BE2C (cell line): Measurements from ENCODE around the gene LAMTOR1. TPM values are rescaled to one million over a fixed set of nuclear protein-coding genes. Genes with fewer than 3 reads are reported as not detected.
A peak's percentile ranks its signal among the peaks of the same experiment; 100 is the strongest.
"Not testable (repeated sequence)": the region's sequence is repeated elsewhere in the genome, so short reads cannot be mapped to it uniquely, and the experiment has no call there.

Experiments
- DNase-seq: peaks from one replicate; pipeline ENCODE4 v3.0.0-alpha.2; 2020
- H3K27me3 ChIP-seq: fragments of 250-450 bp; sonication (Bioruptor Pico); 2 replicates; pipeline ENCODE4 v1.5.1; 2020; ENCODE audit warnings: mild to moderate bottlenecking
- H3K36me3 ChIP-seq: fragments of 250-450 bp; sonication (Bioruptor Pico); 2 replicates; pipeline ENCODE4 v1.5.1; 2020; ENCODE audit warnings: mild to moderate bottlenecking
- H3K4me1 ChIP-seq: fragments of 250-450 bp; sonication (Bioruptor Pico); 2 replicates; pipeline ENCODE4 v1.5.1; 2020
- H3K4me3 ChIP-seq: 2 replicates; pipeline ENCODE4 v1.5.1; 2011; ENCODE audit warnings: low read depth, low read length
- H3K9me3 ChIP-seq: fragments of 250-450 bp; sonication (Bioruptor Pico); 2 replicates; pipeline ENCODE4 v1.5.1; 2020
- CTCF ChIP-seq: IDR thresholded peaks from 2 replicates; pipeline ENCODE4 v1.5.1; 2012; ENCODE audit warnings: mild to moderate bottlenecking, low read depth, low read length
- polyA plus RNA-seq: library from polyadenylated mRNA; unstranded; fragments of >200 nt; gene quantifications from one replicate; pipeline ENCODE4 v1.2.1, GENCODE V29; 2012; ENCODE audit warnings: low read depth, missing spikeins; ENCODE audit not compliant: insufficient read length, insufficient read depth

Gene LAMTOR1
- 282 TPM for polyA plus RNA-seq

- no peaks in the 10 kb centered on the region for H3K9me3 ChIP-seq
- peaks cover 6% of the 10 kb centered on the region; the same call in 1 of the 2 replicates for H3K4me1 ChIP-seq
- H3K27me3 ChIP-seq: no peaks in the 10 kb centered on the region
- H3K4me3 ChIP-seq: peak within 1 kb of the TSS; percentile 95
- peak; percentile 100 for DNase-seq
- peaks cover 12% of the 10 kb centered on the region for H3K36me3 ChIP-seq
- TF ChIP-seq CTCF: peak; percentile 53
Observed at GRCh38 chr11:72102946-72103753, at the start of gene LAMTOR1. LAMTOR1 (minus strand) TSS chr11:72103297; CDS start chr11:72103224, 73 bp downstream.

- H3K4me3 ChIP-seq: no peak overlapping the region
- no peak for TF ChIP-seq CTCF
- H3K9me3 ChIP-seq: no peaks in the 10 kb centered on the region
- no peaks in the 10 kb centered on the region for H3K36me3 ChIP-seq
- H3K27me3 ChIP-seq: no peaks in the 10 kb centered on the region
- DNase-seq: no peak
- H3K4me1 ChIP-seq: peaks cover 5% of the 10 kb centered on the region
Observed at GRCh38 chr11:72150882-72151281, 47.8 kb upstream of the LAMTOR1 start.

- H3K4me1 ChIP-seq: no peaks in the 10 kb centered on the region
- no peaks in the 10 kb centered on the region for H3K27me3 ChIP-seq
- no peak for TF ChIP-seq CTCF
- H3K9me3 ChIP-seq: no peaks in the 10 kb centered on the region
- H3K36me3 ChIP-seq: no peaks in the 10 kb centered on the region
- DNase-seq: no peak
- no peak overlapping the region for H3K4me3 ChIP-seq
Observed at GRCh38 chr11:72146625-72147024, 43.5 kb upstream of the LAMTOR1 start.

GRCh38 chr11:72144807-72145565 lies 41.9 kb upstream of the LAMTOR1 start:
- no peak for DNase-seq
- no peak for TF ChIP-seq CTCF
- no peaks in the 10 kb centered on the region for H3K36me3 ChIP-seq
- H3K4me3 ChIP-seq: no peak overlapping the region
- H3K27me3 ChIP-seq: no peaks in the 10 kb centered on the region
- no peaks in the 10 kb centered on the region for H3K4me1 ChIP-seq
- no peaks in the 10 kb centered on the region for H3K9me3 ChIP-seq

GRCh38 chr11:72142543-72142942 lies 39.4 kb upstream of the LAMTOR1 start:
- not testable (repeated sequence) for H3K4me1 ChIP-seq, H3K27me3 ChIP-seq, H3K4me3 ChIP-seq, H3K9me3 ChIP-seq, H3K36me3 ChIP-seq, DNase-seq

GRCh38 chr11:72142086-72142485 lies 39.0 kb upstream of the LAMTOR1 start:
- DNase-seq, H3K36me3 ChIP-seq, H3K4me3 ChIP-seq, H3K4me1 ChIP-seq, H3K27me3 ChIP-seq, H3K9me3 ChIP-seq: not testable (repeated sequence)

- Histone ChIP-seq H3K4me1 (no peaks in the 10 kb centered on the region), H3K36me3 (no peaks in the 10 kb centered on the region), H3K9me3 (no peaks in the 10 kb centered on the region), H3K27me3 (no peaks in the 10 kb centered on the region), H3K4me3 (no peak overlapping the region)
- TF ChIP-seq CTCF: no peak
- no peak for DNase-seq
Observed at GRCh38 chr11:72141066-72141465, 38.0 kb upstream of the LAMTOR1 start.
